Measurements from ENCODE around the gene CALHM2. TPM values are rescaled to one million over a fixed set of nuclear protein-coding genes. Genes with fewer than 3 reads are reported as not detected.

CALHM2 gene
- total RNA-seq, 3 donors from 2014 or later: 38.9 to 98.3 (median 58.3) TPM

GRCh38 chr10:103440416-103440815 lies 11.8 kb downstream of the CALHM2 start:
- no peak for DNase-seq (ENCODE audit: low spot score in 2 of 2)
- Histone ChIP-seq H3K36me3 (no peaks in the 10 kb centered on the region), H3K9me3 (no peaks in the 10 kb centered on the region), H3K27ac (no peak overlapping the region), H3K4me3 (no peak overlapping the region), H3K27me3 (no peaks in the 10 kb centered on the region), H3K4me1 (no peaks in the 10 kb centered on the region)
- TF ChIP-seq CTCF (IDR thresholded peaks at IDR 0.05): no peak
- intact Hi-C loops (cut with DNase I; ENCODE audit: low total_unique reads): no loop called here

GRCh38 chr10:103439776-103440175 lies 12.4 kb downstream of the CALHM2 start:
- no peak overlapping the region for H3K4me3 ChIP-seq
- no peak overlapping the region for H3K27ac ChIP-seq
- intact Hi-C loops (cut with DNase I; ENCODE audit: low total_unique reads): no loop called here
- no peaks in the 10 kb centered on the region for H3K9me3 ChIP-seq
- H3K27me3 ChIP-seq: no peaks in the 10 kb centered on the region
- no peaks in the 10 kb centered on the region for H3K36me3 ChIP-seq
- no peaks in the 10 kb centered on the region for H3K4me1 ChIP-seq
- TF ChIP-seq POLR2AphosphoS5 (IDR thresholded peaks at IDR 0.05) (no peak), CTCF (IDR thresholded peaks at IDR 0.05) (no peak), POLR2A (IDR thresholded peaks at IDR 0.05) (no peak)
- no peak for DNase-seq (ENCODE audit: low spot score in 2 of 2)

DNA sequence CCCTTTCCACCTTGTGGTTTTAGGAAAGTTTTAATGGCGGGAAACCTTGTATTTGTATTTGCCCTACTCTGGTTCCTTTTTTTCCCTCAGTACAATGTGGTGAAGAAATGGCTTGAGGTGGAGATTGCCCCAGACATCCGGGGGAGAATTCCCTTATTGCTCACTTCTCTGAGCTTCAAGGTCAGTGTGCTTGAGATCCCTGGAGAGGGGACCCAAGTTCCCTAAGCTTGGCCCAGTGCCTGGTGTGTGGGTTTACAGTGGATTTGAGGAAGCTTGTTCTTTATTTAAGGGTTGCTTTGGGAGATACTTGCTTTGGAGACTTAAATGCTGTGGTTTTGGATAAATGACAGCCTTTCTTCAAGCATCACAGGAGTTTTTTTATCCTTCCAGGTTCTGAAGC lies 18.3 kb downstream of the CALHM2 start:
- intact Hi-C loops (cut with DNase I; ENCODE audit: low total_unique reads): no loop called here

DNA sequence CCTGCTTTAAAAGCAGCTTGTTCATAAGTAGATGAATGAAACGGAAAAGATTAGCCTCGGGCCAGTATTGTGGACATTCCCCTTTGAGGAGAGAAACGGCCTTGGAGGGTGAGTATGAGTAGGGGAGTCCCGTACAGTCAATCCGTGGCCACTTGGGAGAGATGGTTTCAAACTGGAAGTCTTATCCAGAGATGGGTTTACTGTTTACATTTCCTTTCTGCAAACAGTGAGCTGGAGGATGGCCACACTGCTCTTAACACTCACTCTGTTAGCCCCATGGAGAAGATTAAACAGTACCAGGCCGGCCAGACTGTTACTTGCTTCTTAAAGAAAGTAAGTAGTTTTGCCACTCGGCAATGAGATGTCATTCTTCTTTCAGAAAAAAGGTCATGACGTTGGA lies 20.3 kb downstream of the CALHM2 start:
- Histone ChIP-seq H3K36me3 (no peaks in the 10 kb centered on the region), H3K4me3 (no peak overlapping the region), H3K27me3 (no peaks in the 10 kb centered on the region), H3K27ac (no peak overlapping the region), H3K4me1 (no peaks in the 10 kb centered on the region), H3K9me3 (no peaks in the 10 kb centered on the region)
- TF ChIP-seq POLR2AphosphoS5 (IDR thresholded peaks at IDR 0.05) (no peak), POLR2A (IDR thresholded peaks at IDR 0.05) (no peak), CTCF (IDR thresholded peaks at IDR 0.05) (no peak)
- intact Hi-C loops (cut with DNase I; ENCODE audit: low total_unique reads): no loop called here
- no peak for DNase-seq (ENCODE audit: low spot score in 2 of 2)

More for the DNA sequence above, 18.3 kb downstream of the CALHM2 start:
- Histone ChIP-seq H3K4me1 (no peaks in the 10 kb centered on the region), H3K27me3 (no peaks in the 10 kb centered on the region), H3K36me3 (no peaks in the 10 kb centered on the region), H3K27ac (no peak overlapping the region), H3K4me3 (no peak overlapping the region), H3K9me3 (no peaks in the 10 kb centered on the region)
- no peak for DNase-seq (ENCODE audit: low spot score in 2 of 2)
- TF ChIP-seq POLR2A (IDR thresholded peaks at IDR 0.05): no peak
- TF ChIP-seq POLR2AphosphoS5 (IDR thresholded peaks at IDR 0.05): no peak
- no peak for TF ChIP-seq CTCF (IDR thresholded peaks at IDR 0.05)

- H3K27me3 ChIP-seq: no peaks in the 10 kb centered on the region
- H3K27ac ChIP-seq: no peak overlapping the region
- H3K4me3 ChIP-seq: no peak overlapping the region
- intact Hi-C loops (cut with DNase I; ENCODE audit: low total_unique reads): no loop called here
- no peak for DNase-seq (ENCODE audit: low spot score in 2 of 2)
- TF ChIP-seq POLR2A (IDR thresholded peaks at IDR 0.05): no peak
- no peak for TF ChIP-seq POLR2AphosphoS5 (IDR thresholded peaks at IDR 0.05)
- no peak for TF ChIP-seq CTCF (IDR thresholded peaks at IDR 0.05)
- H3K9me3 ChIP-seq: no peaks in the 10 kb centered on the region
- H3K36me3 ChIP-seq: no peaks in the 10 kb centered on the region
- no peaks in the 10 kb centered on the region for H3K4me1 ChIP-seq
These were observed 22.5 kb downstream of the CALHM2 start for GRCh38 chr10:103429647-103430046.

Measured in breast epithelium (tissue), 4 donors.